ENCODE results near the gene ULBP1.
"Not testable (repeated sequence)": the region's sequence is repeated elsewhere in the genome, so short reads cannot be mapped to it uniquely, and the experiment has no call there.

GRCh38 chr6:150013785-150014622, 50.3 kb downstream of the ULBP1 start:
- TF ChIP-seq CTCF (IDR thresholded peaks at IDR 0.05; ENCODE audit: low read length); EZH2 (IDR thresholded peaks at IDR 0.05; ENCODE audit: borderline replicate concordance, low read length): not testable (repeated sequence)

All from OCI-LY1 (cell line).